ENCODE measurements around the gene TERB1. TPM values are rescaled to one million over a fixed set of nuclear protein-coding genes. Genes with fewer than 3 reads are reported as not detected.

Gene TERB1
- total RNA-seq, 2 experiments from 2014 or later = 0.14 TPM; not detected in 1

GRCh38 chr16:66740533-66740932 lies 60.9 kb downstream of the TERB1 start:
- Mint-ChIP-seq H3K9me3 (no peaks in the 10 kb centered on the region), H3K4me3 (no peak overlapping the region), H3K27me3 (no peaks in the 10 kb centered on the region), H3K36me3 (ENCODE audit: low read depth) (peaks cover 19% of the 10 kb centered on the region), H3K27ac (peak overlapping the region; percentile 8), H3K4me1 (ENCODE audit: low read depth) (peaks cover 16% of the 10 kb centered on the region)
- ATAC-seq (no peak), DNase-seq (no peak)
- ChIA-PET CTCF (interaction anchor here (0.6 to 7.9 kb wide), 27 partner anchors 8 to 334 kb away, joined by 3 to 83 read pairs (median 5); partner anchors contain the start of genes DYNC1LI2 and NAE1), POLR2A (interaction anchor here (1.5 to 2.7 kb wide), 3 partner anchors 10 to 12 kb away, joined by 3 to 8 read pairs (median 7); partner anchors contain the start of gene DYNC1LI2)
- intact Hi-C loops (cut with micrococcal nuclease) = no loop called here
- TF ChIP-seq CTCF (IDR thresholded peaks at IDR 0.05) = no peak

GRCh38 chr16:66740010-66740409 lies 61.4 kb downstream of the TERB1 start:
- Mint-ChIP-seq H3K27ac (peak overlapping the region; percentile 8), H3K27me3 (no peaks in the 10 kb centered on the region)

GRCh38 chr16:66735891-66736290 lies 65.5 kb downstream of the TERB1 start:
- H3K4me3 Mint-ChIP-seq = no peak overlapping the region
- H3K9me3 Mint-ChIP-seq = no peaks in the 10 kb centered on the region
- no peak overlapping the region for H3K27ac Mint-ChIP-seq
- peaks cover 16% of the 10 kb centered on the region for H3K4me1 Mint-ChIP-seq (ENCODE audit: low read depth)
- POLR2A ChIA-PET = interaction anchor here (0.9 kb wide), 1 partner anchor 19 kb away, joined by 3 read pairs; no protein-coding TSS in a partner anchor
- H3K27me3 Mint-ChIP-seq = no peaks in the 10 kb centered on the region
- peaks cover 29% of the 10 kb centered on the region for H3K36me3 Mint-ChIP-seq (ENCODE audit: low read depth)
- CTCF ChIA-PET = interaction anchor here (1.0 to 7.9 kb wide), 6 partner anchors 9 to 137 kb away, joined by 3 to 83 read pairs (median 8); partner anchors contain the start of gene DYNC1LI2
- no peak for TF ChIP-seq CTCF (IDR thresholded peaks at IDR 0.05)
- DNase-seq = no peak
- ATAC-seq = no peak
- intact Hi-C loops (cut with micrococcal nuclease) = no loop called here

More at GRCh38 chr16:66740010-66740409, 61.4 kb downstream of the TERB1 start:
- ChIA-PET POLR2A (interaction anchor here (1.5 to 2.7 kb wide), 2 partner anchors 9 to 12 kb away, joined by 3 to 8 read pairs; partner anchors contain the start of gene DYNC1LI2), CTCF (interaction anchor here (0.6 to 7.9 kb wide), 24 partner anchors 9 to 333 kb away, joined by 3 to 83 read pairs (median 5); partner anchors contain the start of genes DYNC1LI2 and NAE1)
- peaks cover 19% of the 10 kb centered on the region for H3K36me3 Mint-ChIP-seq (ENCODE audit: low read depth)
- intact Hi-C loops (cut with micrococcal nuclease) = no loop called here
- H3K4me3 Mint-ChIP-seq = no peak overlapping the region
- peak; percentile 76 for ATAC-seq
- DNase-seq = peak; percentile 61
- TF ChIP-seq CTCF (IDR thresholded peaks at IDR 0.05) = peak; percentile 66
- no peaks in the 10 kb centered on the region for H3K9me3 Mint-ChIP-seq
- H3K4me1 Mint-ChIP-seq (ENCODE audit: low read depth) = peaks cover 16% of the 10 kb centered on the region

- no peaks in the 10 kb centered on the region for H3K27me3 Mint-ChIP-seq
- H3K36me3 Mint-ChIP-seq (ENCODE audit: low read depth) = peaks cover 23% of the 10 kb centered on the region
- ChIA-PET CTCF (interaction anchor here (1.7 to 2.8 kb wide), 3 partner anchors 10 to 137 kb away, joined by 4 to 12 read pairs (median 10); no protein-coding TSS in a partner anchor), POLR2A (interaction anchor here (1.5 kb wide), 1 partner anchor 10 kb away, joined by 3 read pairs; no protein-coding TSS in a partner anchor)
- no peak overlapping the region for H3K4me3 Mint-ChIP-seq
- intact Hi-C loops (cut with micrococcal nuclease) = no loop called here
- peaks cover 7% of the 10 kb centered on the region for H3K4me1 Mint-ChIP-seq (ENCODE audit: low read depth)
- no peak for TF ChIP-seq CTCF (IDR thresholded peaks at IDR 0.05)
- H3K9me3 Mint-ChIP-seq = no peaks in the 10 kb centered on the region
- ATAC-seq = no peak
- no peak overlapping the region for H3K27ac Mint-ChIP-seq
- no peak for DNase-seq
These were observed 70.3 kb downstream of the TERB1 start for GRCh38 chr16:66731101-66731500.

- ChIA-PET CTCF (interaction anchor here (1.1 to 4.9 kb wide), 22 partner anchors 11 to 201 kb away, joined by 3 to 83 read pairs (median 6); partner anchors contain the start of genes CMTM4, DYNC1LI2 and NAE1), POLR2A (interaction anchor here (2.1 kb wide), 1 partner anchor 13 kb away, joined by 7 read pairs; no protein-coding TSS in a partner anchor)
- peaks cover 29% of the 10 kb centered on the region for H3K36me3 Mint-ChIP-seq (ENCODE audit: low read depth)
- no peak for ATAC-seq
- H3K27ac Mint-ChIP-seq = no peak overlapping the region
- H3K9me3 Mint-ChIP-seq = no peaks in the 10 kb centered on the region
- DNase-seq = no peak
- H3K4me3 Mint-ChIP-seq = no peak overlapping the region
- H3K27me3 Mint-ChIP-seq = no peaks in the 10 kb centered on the region
- H3K4me1 Mint-ChIP-seq (ENCODE audit: low read depth) = peaks cover 4% of the 10 kb centered on the region
- TF ChIP-seq CTCF (IDR thresholded peaks at IDR 0.05) = no peak
- intact Hi-C loops (cut with micrococcal nuclease) = no loop called here
These were observed 72.6 kb downstream of the TERB1 start for GRCh38 chr16:66728804-66729203.
